GM19025 (cell line): ENCODE measurements around the gene LRRC41.
"Not testable (repeated sequence)": the region's sequence is repeated elsewhere in the genome, so short reads cannot be mapped to it uniquely, and the experiment has no call there.

Experiments used
- ATAC-seq: cut with Tn5 transposase; IDR thresholded peaks from one replicate; pipeline ENCODE4 v1.9.1; 2021; ENCODE audit warnings: mild to moderate bottlenecking, low read depth, moderate library complexity; ENCODE audit not compliant: unreplicated experiment

The LRRC41 gene

GRCh38 chr1:46328182-46328581 lies 24.8 kb upstream of the LRRC41 start:
- ATAC-seq: not testable (repeated sequence)

- ATAC-seq: not testable (repeated sequence)
Measured at GRCh38 chr1:46325285-46326076, 22.1 kb upstream of the LRRC41 start.

GRCh38 chr1:46322191-46322590 lies 18.8 kb upstream of the LRRC41 start:
- ATAC-seq: not testable (repeated sequence)

GRCh38 chr1:46319960-46320914 lies 16.8 kb upstream of the LRRC41 start:
- ATAC-seq: not testable (repeated sequence)

- not testable (repeated sequence) for ATAC-seq
Measured at GRCh38 chr1:46319301-46319700, 15.9 kb upstream of the LRRC41 start.

- ATAC-seq: no peak
Measured at GRCh38 chr1:46317323-46317722, 13.9 kb upstream of the LRRC41 start.

GRCh38 chr1:46315669-46316403 lies 12.4 kb upstream of the LRRC41 start:
- no peak for ATAC-seq

GRCh38 chr1:46310321-46310720 lies 6.9 kb upstream of the LRRC41 start:
- no peak for ATAC-seq

- ATAC-seq: no peak
Measured at GRCh38 chr1:46309401-46310159, 6.2 kb upstream of the LRRC41 start.

- no peak for ATAC-seq
Measured at GRCh38 chr1:46306159-46306530, 2.7 kb upstream of the LRRC41 start.

GRCh38 chr1:46303872-46304326 lies 483 bp upstream of the LRRC41 start:
- no peak for ATAC-seq

- ATAC-seq: peak; percentile 1
Measured at GRCh38 chr1:46302641-46303037, 777 bp downstream of the LRRC41 start.

GRCh38 chr1:46301808-46302640 lies 1.4 kb downstream of the LRRC41 start:
- no peak for ATAC-seq

GRCh38 chr1:46301406-46301807 lies 2.0 kb downstream of the LRRC41 start:
- ATAC-seq: no peak

- no peak for ATAC-seq
Measured at GRCh38 chr1:46300673-46301405, 2.6 kb downstream of the LRRC41 start.

- no peak for ATAC-seq
Measured at GRCh38 chr1:46298387-46298786, 5.0 kb downstream of the LRRC41 start.

- ATAC-seq: no peak
Measured at GRCh38 chr1:46295306-46295705, 8.1 kb downstream of the LRRC41 start.

GRCh38 chr1:46289976-46290375 lies 13.4 kb downstream of the LRRC41 start:
- ATAC-seq: no peak
